Left kidney (tissue), 2 donors: Measurements from ENCODE around the gene ACVR1. TPM values are rescaled to one million over a fixed set of nuclear protein-coding genes. Genes with fewer than 3 reads are reported as not detected.
"Not testable (repeated sequence)": the region's sequence is repeated elsewhere in the genome, so short reads cannot be mapped to it uniquely, and the experiment has no call there.

Experiments
- DNase-seq: peaks from one replicate; pipeline ENCODE4 v3.0.0-alpha.2; 2013
- polyA plus RNA-seq: library from polyadenylated mRNA; unstranded; fragments of 120-200 nt; gene quantifications from one replicate; pipeline ENCODE4 v1.2.1, GENCODE V29; 2013; ENCODE audit not compliant: insufficient read length

Gene ACVR1
- polyA plus RNA-seq, 1 donor: 27.6 TPM

DNA sequence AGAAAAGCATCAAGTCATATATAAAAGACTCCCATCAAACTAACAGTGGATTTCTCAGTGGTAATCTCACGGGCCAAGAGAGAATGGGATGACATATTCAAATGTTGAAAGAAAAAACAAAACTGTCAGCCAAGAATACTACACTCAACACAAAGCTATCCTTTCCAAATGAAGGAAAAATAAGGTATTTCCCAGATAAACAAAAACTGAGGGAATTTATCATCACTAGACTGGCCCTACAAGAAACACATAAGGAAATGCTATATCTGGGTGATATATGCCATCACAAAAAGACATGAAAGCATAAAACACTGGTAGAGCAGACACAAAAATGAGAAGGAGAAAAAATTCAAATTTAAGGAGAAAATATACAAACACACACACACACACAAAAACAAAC lies 118.6 kb downstream of the ACVR1 start:
- no peak for DNase-seq

DNA sequence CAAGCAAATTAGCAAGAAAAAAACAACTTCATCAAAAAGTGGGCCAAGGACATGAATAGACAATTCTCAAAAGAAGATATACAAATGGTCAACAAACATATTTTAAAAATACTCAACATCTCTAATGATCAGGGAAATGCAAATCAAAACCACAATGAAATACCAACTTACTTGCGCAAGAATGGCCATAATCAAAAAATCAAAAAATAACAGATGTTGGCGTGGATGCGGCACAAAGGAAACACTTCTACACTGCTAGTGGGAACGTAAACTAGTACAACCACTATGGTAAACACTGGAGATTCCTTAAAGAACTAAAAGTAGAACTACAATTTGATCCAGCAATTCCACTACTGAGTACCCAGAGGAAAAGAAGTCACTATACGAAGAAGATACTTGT lies 119.7 kb downstream of the ACVR1 start:
- not testable (repeated sequence) for DNase-seq

- DNase-seq: no peak
Observed at GRCh38 chr2:157751462-157752058, 124.6 kb downstream of the ACVR1 start.

- DNase-seq: no peak
Observed at GRCh38 chr2:157749684-157750083, 126.4 kb downstream of the ACVR1 start.

- DNase-seq: no peak
Observed at GRCh38 chr2:157748371-157749142, 127.6 kb downstream of the ACVR1 start.

- no peak for DNase-seq
Observed at GRCh38 chr2:157747695-157748370, 128.3 kb downstream of the ACVR1 start.

GRCh38 chr2:157747280-157747679 lies 128.8 kb downstream of the ACVR1 start:
- no peak for DNase-seq

DNA sequence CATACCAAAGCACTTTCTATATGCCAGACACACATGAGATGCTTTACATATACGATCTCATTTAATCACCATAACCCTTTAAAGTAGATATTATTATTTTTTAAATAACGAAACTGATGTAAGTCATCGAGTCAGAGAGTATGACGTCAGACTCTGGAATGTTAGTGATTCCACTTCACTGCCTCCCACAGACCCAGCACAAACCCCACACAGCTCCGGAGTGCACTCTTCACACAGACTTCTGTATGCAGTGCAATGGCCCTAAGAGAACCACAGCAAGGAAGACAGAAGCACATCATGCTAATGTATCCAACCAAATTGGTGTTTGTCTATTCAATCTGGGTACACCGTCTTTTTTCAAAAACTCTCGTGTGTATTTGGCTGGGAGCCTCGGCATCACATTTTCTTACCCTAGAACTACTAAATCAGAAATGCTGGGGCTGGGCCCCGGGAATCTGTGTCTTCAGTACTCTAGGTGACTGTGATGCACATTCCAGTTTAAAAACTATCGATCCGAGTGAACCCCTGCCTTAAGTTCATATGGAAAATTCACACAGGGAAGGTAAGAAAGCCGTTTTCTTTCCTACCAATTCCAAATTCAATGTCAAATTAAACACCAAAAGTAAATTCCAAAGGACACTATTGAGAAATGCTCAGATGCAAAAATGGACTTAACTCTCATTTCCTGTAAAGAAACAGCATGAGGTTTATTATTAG lies 129.7 kb downstream of the ACVR1 start:
- DNase-seq: no peak

GRCh38 chr2:157744571-157745076 lies 131.5 kb downstream of the ACVR1 start:
- no peak for DNase-seq

DNA sequence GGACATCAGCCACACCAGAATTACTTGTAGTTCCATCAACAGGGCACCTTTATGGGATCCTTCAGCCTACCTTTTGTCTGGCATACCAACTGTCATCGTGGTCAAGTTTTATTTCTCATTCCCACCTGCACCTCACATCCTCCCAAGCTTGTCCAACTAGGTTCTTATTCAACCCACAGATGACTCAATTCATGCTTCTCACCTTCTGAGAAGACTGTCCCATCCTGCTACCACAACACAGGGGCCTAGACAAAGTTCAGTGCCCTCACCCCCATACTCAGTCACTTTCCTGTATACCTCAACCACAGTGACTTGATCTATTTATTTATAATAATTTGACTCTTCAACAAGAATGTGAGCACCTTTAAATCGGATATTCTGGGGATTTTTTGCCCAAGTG lies 133.1 kb downstream of the ACVR1 start:
- no peak for DNase-seq

DNA sequence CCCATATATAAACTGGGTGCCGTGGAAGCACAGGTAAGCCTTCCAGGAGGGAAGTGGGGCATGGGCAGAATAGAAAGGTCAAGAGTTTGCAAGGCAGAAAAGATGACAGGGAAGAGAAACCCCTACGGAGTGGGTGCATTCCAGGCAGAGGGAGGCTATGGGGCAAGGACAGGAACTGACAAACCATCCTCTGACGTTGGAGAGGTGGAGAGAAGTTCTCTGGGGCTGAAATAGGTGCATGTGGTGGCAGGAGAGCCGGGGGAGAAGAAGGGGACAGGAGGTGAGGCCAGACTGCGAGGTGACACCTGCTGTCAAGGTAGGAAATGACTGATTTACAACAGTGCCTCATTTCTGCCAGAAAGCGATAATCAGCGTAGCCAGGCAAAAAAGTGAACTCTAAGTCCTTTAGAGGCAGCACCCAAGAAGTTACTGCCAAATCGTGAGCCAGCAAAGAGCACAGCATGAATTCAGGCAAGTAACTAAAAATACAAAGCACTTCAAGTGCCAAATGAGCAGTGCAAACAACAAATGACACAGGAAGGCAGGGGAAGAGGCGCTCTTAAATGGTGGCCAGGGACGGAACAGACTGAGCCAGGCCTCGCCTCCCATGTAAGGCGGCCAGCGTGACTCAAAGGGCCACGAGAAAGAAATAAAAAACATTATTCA lies 134.2 kb downstream of the ACVR1 start:
- DNase-seq: no peak

DNA sequence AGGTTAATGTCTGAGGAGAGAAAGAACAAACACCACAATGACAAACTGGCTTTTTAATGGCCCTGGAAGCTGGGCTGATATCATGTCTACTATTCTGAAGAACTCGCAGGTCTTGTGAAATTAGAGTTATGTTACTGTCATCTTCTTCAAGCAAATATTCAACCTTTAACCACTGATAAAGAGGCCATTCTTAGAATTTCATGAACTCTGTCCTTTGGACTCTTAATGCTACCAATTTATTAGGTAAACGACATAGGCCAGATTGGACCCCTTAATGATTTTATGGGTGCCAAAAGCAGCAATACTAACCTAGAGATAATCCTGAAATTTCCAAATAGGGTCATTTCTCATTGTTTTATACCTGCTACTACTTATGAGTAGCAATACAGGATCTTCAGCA lies 138.5 kb downstream of the ACVR1 start:
- no peak for DNase-seq

DNA sequence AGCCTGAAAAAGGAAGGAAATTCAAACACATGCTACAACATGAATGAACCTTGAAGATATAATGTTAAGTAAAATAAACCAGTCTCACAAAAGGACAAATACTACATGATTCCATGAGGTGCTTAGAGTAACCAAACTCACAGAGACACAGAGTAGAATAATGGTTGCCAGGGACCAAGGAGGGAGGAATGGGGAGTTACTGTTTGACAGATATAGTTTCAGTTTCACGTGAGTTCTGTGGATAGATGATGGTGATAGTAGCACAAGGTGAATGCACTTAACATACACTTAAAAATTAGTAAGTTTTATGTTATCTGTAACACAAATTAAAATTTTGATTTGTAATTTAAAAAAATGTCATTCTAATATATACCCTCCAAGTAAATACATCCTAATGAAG lies 140.6 kb downstream of the ACVR1 start:
- no peak for DNase-seq

DNA sequence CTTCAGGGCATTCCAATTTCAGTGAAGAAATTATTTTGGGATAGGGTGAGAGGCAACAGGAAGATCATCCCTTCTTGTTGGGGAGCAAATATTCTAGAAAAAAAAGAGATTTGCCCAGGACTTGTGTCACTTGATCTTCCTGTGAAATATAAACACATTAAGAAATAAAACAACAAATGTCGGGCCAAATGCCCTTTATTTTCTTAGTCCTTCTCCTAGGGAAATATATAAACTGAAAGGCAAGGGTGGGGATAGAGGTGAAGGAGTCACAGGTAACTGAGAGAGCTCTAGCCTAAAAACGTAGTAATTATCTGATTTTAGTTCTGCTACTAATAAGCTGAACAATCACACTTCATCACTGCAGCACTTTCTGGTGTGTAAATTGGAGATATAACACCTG lies 142.9 kb downstream of the ACVR1 start:
- DNase-seq: no peak

- DNase-seq: no peak
Observed at GRCh38 chr2:157732596-157732995, 143.5 kb downstream of the ACVR1 start.

GRCh38 chr2:157727693-157728092 lies 148.4 kb downstream of the ACVR1 start:
- no peak for DNase-seq

DNA sequence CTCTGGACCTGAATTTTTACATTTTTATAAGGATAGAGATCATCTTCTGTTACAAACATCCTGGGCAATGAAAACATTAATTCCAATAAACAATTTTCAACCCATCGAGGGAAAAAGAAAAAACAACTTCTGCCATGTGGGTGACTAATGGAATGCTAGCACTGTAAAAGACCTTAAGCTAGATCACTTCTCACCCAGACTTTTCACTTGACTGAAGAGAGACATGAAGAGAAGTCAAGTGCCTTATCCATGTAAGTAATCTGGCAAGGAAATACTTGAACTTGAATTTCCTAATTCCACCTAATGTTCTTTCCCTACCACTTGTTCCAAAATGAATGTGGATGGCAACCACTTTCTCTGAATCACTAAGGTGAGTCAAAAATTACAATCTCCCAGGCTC lies 149.2 kb downstream of the ACVR1 start:
- no peak for DNase-seq

- no peak for DNase-seq
Observed at GRCh38 chr2:157725846-157726245, 150.3 kb downstream of the ACVR1 start.

- DNase-seq: peak; percentile 1
Observed at GRCh38 chr2:157722580-157723234, 153.4 kb downstream of the ACVR1 start.

DNA sequence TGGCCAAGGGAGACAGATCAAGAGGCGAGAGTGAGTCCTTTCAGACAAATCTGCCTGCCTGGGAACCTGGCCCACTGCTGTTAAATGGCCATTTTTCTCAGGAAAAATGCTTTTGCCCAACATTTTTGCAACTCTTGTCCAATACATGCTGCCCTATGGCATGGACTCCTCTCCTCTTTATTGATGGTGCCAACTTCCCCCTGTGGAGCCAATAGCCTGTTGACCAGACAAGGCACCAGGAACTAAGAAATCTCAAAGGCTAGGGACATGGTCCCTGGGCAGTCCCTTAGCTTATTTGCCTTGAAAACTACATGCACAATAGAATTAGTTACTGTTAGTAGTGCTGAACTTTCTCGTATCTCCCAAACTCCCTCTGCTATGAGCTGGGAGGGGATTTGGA lies 155.6 kb downstream of the ACVR1 start:
- DNase-seq: no peak

DNA sequence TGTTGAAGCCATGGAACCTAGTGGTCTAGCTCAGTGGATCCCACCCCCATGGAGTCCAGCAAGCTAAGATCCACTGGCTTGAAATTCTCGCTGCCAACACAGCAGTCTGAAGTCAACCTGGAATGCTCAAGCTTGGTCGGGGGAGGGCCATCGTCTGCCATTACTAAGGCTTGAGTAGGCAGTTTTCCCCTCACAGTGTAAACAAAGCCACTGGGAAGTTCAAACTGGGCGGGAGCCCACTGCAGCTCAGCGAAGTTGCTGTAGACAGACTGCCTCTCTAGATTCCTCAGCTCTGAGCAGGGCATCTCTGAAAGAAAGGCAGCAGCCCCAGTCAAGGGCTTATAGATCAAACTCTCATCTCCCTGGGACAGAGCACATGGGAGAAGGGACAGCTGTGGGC lies 171.5 kb downstream of the ACVR1 start:
- not testable (repeated sequence) for DNase-seq
